ENCODE measurements around the gene BIVM.

Gene BIVM

DNA sequence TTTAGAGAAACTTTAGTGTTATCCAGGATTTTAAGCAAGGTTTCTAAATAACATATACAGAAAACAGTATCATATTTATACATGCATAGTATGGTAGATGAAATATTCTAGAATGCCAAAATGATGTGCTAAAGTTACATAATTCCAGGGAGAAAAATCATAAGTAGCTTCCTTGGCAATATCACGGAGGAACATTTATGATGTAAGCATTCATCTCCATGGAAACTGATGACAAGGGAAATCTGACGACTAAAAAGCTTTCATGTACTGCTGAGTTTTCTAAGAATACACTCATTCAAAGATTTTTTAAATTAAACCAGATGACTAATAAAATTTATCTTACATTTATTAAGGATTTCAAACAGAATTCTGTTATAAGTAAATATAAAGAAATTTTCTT, 30.0 kb upstream of the BIVM start:
- TF ChIP-seq CTCF (conservative IDR thresholded peaks at IDR 0.05; ENCODE audit: low read depth, low read length) = no peak
- no peak overlapping the region for H3K4me3 ChIP-seq (ENCODE audit: low read depth, low read length)
- peak; percentile 18 for DNase-seq (ENCODE audit: low read depth)

- TF ChIP-seq CTCF (conservative IDR thresholded peaks at IDR 0.05; ENCODE audit: low read depth, low read length) = peak; percentile 7
- DNase-seq (ENCODE audit: low read depth) = peak; percentile 51
- H3K4me3 ChIP-seq (ENCODE audit: low read depth, low read length) = no peak overlapping the region
These were observed 29.2 kb upstream of the BIVM start for GRCh38 chr13:102769679-102770078.

DNA sequence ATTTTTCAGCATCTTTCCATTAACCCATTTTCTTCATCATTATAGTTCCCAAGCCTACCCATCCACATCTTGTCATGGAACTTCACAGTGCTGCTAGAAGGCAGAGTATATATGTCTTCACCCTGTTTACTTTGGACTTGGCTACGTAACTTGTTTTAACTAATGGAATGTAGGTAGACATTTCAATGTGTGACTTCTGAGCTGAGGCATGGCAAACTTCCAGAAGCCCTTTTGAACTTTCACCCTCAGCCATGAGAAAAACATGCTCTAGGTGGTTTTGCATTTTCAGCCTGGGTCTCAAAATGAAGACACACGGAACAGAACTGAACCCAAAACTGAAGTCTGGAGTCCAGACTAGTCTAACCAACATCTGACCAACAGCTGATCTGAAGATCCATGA, 28.5 kb upstream of the BIVM start:
- no peak overlapping the region for H3K4me3 ChIP-seq (ENCODE audit: low read depth, low read length)
- DNase-seq (ENCODE audit: low read depth) = peak; percentile 70
- TF ChIP-seq CTCF (conservative IDR thresholded peaks at IDR 0.05; ENCODE audit: low read depth, low read length) = no peak

GRCh38 chr13:102771298-102772041, 27.4 kb upstream of the BIVM start:
- H3K4me3 ChIP-seq (ENCODE audit: low read depth, low read length) = no peak overlapping the region
- DNase-seq (ENCODE audit: low read depth) = no peak
- no peak for TF ChIP-seq CTCF (conservative IDR thresholded peaks at IDR 0.05; ENCODE audit: low read depth, low read length)

- H3K4me3 ChIP-seq (ENCODE audit: low read depth, low read length) = no peak overlapping the region
- no peak for DNase-seq (ENCODE audit: low read depth)
- TF ChIP-seq CTCF (conservative IDR thresholded peaks at IDR 0.05; ENCODE audit: low read depth, low read length) = no peak
These were observed 26.9 kb upstream of the BIVM start for GRCh38 chr13:102772042-102772425.

DNA sequence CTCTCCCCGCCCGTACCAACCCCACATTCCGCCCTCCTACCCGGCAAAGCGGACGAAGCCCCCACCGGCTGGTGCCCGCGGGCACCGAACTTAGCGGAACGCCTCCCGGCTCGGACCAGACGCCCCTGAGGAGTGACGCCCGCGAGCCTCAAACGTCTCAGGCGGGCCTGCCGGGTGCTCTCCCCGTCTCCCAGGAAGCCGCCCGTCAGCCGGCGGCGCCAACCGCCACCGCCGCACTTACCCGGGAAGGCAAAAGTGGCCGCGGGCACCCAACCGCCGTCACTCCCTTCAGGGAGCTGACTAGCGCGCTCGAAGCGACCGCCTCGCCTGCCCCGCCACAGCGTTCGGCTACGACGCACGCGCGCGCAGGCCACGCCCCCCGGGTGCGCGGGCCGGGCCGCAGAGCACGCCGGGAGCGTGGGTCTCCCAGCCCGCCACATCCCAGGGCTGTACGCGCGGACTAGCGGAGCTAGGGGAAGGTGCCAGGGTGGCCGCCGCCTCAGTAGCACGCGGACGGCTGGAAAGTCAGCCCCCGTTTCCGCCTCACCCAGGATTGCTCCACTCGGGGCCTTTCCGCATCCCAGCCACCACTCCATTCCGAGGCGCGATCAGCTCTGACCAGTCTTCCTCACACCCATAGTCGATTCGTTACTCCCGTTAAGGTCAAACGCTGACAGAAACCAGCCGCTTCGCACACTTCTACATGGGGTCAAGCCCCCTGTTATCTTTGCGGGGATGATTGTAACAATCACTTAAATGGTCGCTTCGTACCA, 25.3 kb upstream of the BIVM start, which contains the start of gene TEX30:
TSS of gene TEX30 (minus strand) at position 346 of the 773 bp plus-strand sequence. CDS start 3,760 bp downstream, outside the sequence.
- DNase-seq (ENCODE audit: low read depth) = peak; percentile 80
- H3K4me3 ChIP-seq (ENCODE audit: low read depth, low read length) = peak within 1 kb of the TSS; percentile 85
- peak; percentile 5 for TF ChIP-seq CTCF (conservative IDR thresholded peaks at IDR 0.05; ENCODE audit: low read depth, low read length)

Measured in choroid plexus epithelial cell (primary cell).